HK-2 (cell line): Measurements from ENCODE around the gene GPHN.
"Not testable (repeated sequence)": the region's sequence is repeated elsewhere in the genome, so short reads cannot be mapped to it uniquely, and the experiment has no call there.

Source experiments
- DNase-seq: peaks from one replicate; pipeline ENCODE4 v3.0.0-alpha.2; 2018; ENCODE audit not compliant: unreplicated experiment

Gene GPHN

DNA sequence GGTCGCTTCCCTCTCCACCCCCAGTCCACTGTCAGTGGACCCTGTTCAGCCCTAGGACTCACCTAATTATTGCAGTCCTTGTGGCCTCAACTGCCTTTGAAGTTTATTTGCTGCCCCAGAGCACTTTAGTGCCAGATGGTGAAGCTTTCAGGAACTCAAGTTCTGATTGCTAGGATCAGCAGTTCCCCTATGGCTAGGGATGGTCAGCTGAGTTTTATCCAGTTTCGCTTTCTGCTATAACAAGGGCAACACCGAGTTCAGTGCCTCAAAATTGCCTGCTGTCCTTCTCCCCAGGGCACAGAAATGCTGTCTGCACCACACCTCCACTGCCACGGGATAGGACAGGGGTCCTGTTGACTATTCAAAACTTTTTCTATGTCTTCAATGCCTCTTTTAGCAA lies 295.0 kb downstream of the GPHN start:
- no peak for DNase-seq

GRCh38 chr14:66804141-66804540 lies 296.2 kb downstream of the GPHN start:
- no peak for DNase-seq

DNA sequence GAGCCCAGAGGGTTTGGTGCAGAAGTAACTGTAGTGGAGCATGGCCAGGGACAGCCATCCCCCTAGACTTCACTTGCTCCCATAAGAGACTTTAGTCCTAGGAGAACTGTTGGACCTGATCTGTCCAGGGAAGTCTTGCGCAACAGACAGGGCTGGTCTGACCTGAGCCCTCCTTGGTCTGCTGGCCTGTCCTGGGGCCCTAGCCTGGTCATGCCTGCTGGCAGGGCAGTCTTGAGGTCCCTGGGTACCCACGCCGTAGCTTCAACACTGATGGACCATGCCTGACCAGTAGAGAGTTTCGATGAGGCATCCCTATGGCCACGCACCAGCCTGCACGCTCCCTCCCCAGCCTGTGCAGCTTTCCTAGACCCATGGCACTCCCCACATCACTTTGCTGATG lies 305.7 kb downstream of the GPHN start:
- DNase-seq, result no peak

GRCh38 chr14:66815687-66816086 lies 307.7 kb downstream of the GPHN start:
- no peak for DNase-seq

GRCh38 chr14:66824251-66824650 lies 316.3 kb downstream of the GPHN start:
- DNase-seq, result no peak

DNA sequence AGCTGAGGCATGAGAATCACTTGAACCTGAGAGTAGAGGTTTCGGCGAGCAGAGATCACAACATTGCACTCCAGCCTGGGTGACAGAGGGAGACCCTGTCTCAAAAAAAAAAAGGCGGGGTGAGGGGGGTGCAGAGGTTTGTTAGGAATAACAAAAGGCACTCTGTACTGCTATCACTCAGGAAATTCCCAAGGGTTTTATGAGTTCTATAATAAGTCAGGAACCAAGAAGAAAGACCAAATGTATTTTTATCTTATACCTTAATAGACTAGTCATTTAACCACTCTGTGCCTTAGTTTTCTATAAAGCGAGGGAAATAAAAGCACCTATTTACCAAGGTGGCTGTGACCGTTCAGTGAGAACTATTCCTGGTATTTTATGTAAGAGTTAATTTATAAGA lies 319.2 kb downstream of the GPHN start:
- no peak for DNase-seq

- DNase-seq, result no peak
Measured at GRCh38 chr14:66831173-66831572, 323.2 kb downstream of the GPHN start.

GRCh38 chr14:66833816-66834215 lies 325.9 kb downstream of the GPHN start:
- DNase-seq, result no peak

DNA sequence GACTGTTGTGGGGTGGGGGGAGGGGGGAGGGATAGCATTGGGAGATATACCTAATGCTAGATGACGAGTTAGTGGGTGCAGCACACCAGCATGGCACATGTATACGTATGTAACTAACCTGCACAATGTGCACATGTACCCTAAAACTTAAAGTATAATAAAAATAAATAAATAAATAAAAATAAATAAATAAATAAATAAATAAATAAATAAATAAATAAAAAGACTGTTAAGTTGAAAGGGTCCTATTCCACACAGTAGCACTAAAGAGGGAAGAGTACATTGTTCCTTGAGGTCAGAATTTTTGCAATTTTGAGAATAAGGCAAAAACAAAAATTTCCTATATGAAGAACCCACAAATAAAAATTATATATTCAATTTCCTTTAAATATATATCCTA lies 329.5 kb downstream of the GPHN start:
- not testable (repeated sequence) for DNase-seq

DNA sequence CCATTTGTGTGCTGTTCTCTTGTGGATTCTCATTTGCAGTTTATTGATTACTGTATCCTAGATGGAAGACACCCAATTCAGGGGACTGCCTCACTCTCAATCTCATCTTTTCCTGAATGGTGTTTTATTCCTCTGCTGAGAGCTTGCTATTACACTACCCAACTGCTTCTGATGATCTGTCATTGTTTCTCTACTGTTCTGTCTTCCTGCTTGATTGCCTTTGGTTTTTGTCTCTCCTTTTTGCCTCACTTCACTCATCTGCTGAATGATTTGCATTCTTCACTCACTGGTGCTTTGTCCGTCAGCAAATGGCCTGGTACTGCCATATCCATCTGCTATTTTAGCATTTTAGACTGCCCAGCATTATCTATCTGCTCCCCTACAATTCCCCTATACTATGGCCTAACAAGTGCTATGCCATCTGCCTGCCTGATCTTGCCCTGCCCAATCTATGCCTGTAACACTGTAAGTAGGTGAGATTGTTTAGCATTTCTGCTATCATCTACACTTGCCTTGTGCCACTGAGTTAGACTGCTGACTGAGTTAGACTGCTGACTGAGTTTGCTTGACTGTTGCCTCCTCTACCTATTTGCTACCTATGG lies 335.1 kb downstream of the GPHN start:
- no peak for DNase-seq

DNA sequence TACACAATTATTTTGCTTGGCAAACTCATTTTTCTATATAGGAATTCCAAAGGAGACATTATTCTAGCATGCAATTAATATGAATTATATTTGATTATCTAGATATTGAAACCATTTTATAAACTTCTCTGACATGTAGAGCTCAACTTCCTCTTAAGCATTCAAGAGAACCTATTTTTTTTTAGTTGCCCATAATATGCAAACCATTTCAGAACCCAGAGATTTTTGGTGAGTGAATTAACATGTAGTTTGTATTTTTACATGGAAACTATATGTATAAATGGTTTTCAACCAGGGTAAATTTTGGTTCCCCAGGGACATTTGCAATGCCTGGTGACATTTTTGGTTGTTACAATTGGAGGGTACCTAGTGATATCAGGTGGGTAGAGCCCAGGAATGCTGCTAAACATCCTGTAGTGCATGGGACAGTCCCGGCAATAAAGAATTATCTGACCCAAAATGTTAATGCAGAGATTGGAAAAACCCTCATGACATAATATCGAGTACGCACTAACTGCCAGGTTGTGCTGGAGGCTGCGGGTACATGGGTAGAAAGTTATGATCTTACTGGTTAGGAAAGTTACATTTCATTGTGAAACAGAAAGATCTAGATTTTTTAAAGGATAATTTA lies 342.4 kb downstream of the GPHN start:
- no peak for DNase-seq

DNA sequence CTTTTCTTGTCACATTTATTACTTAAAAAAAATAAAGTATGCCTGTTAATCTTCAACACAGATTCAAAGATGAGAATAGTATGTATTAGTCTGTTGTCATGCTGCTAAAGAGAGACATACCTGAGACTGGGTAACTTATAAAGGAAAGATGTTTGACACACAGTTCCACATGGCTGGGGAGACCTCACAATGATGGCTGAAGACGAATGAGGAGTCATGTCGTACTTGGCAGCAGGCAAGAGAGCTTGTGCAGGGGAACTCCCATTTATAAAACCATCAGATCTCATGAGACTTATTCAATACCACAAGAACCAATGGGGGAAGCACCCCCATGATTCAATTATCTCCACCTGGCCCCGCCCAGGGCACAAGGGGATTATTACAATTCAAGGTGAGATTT lies 345.4 kb downstream of the GPHN start:
- DNase-seq, result no peak

- DNase-seq, result no peak
Measured at GRCh38 chr14:66857867-66858266, 349.9 kb downstream of the GPHN start.

- no peak for DNase-seq
Measured at GRCh38 chr14:66859063-66859671, 351.2 kb downstream of the GPHN start.

DNA sequence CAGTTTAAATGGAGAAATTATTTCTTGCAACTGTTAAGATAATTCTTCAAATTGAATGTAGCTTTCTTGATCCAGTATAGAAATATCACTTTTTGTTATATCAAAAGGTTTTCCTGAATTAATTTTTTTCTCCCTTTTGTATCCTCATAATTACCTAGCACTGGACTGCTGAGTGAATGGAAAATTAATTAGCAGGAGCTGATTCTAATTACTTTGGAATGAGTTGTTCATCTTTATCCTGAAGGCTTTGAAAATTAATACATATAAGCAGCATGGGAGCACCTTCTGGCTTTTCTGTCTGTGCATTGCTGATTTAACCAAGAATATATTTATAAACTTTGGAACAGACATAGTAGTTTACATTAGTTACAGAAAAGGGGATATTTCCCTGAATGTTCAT lies 373.6 kb downstream of the GPHN start:
- DNase-seq, result no peak

- DNase-seq, result no peak
Measured at GRCh38 chr14:66884149-66884548, 376.2 kb downstream of the GPHN start.

DNA sequence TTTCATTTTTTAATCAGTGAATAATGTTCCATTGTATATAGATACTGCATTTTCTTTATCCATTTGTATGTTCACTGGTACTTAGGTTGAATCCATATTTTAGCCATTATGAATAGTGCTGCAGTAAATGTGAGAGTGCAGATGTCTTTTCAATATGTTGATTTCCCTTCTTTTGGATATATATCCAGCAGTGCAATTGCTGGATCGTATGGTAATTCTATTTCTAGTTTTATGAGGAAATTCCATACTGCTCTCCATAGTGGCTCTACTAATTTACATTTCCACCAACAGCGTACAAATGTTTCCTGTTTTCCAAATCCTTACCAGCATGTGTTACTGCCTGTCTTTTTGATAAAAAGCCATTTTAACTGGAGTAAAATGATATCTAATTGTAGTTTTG lies 392.8 kb downstream of the GPHN start:
- DNase-seq, result no peak

GRCh38 chr14:66910311-66910840 lies 402.4 kb downstream of the GPHN start:
- no peak for DNase-seq

DNA sequence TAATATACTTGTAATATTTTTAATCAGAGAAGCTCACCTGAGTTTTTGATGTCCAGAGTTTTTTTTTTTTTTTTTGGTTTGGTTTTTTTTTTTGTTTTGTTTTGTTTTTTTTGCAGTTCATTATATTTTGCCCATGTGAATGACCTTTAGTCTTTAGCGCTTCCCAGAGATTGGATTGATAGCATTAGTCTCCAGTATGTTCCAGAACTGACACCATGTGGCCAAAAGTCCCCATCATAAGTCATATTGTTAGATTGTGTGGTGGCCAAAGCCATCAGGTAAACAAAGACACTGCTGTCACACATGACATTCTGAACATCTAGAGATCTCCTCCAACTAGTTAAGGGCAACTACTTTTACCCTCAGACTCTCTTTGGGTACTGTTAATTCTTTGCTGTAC lies 408.5 kb downstream of the GPHN start:
- DNase-seq, result no peak

DNA sequence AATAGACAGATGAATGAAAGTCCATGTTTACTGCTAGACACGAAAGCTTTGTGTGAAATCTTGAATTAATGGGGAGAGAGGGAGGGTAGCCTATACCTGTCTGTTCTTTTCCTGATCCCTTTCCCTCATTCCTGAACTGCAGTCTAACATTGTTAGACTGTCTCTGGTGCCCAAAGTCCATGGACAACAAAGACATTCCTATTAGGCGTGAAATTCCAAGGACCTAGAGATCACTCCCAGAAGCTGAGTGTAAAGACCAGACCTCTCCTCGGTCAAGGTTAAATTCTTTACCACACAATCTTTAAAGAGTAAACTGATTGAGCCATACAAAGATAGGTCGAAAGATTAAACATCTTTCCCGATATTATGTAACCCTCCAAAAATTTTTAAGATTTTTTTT lies 410.6 kb downstream of the GPHN start:
- DNase-seq, result no peak

DNA sequence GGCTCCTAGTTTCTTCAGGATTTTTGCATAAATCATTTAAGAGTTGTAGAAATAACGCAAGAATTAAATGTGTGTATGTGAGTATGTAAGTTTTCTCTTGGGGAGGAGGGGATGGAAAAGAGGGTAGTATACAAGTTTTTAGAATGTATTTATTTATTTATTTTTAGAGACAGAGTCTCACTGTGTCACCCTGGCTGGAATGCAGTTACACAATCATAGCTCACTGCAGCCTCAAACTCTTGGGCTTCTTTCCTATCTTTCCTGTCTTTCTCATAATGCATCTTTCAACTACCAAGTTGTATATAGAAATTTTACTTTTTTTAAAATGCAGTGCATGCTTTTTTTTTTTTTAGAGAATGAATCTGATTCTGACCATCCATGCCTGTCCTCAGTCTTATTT lies 412.2 kb downstream of the GPHN start:
- DNase-seq, result no peak

- DNase-seq, result no peak
Measured at GRCh38 chr14:66923251-66923650, 415.3 kb downstream of the GPHN start.

GRCh38 chr14:66939409-66939808 lies 431.5 kb downstream of the GPHN start:
- no peak for DNase-seq
